ENCODE measurements around the gene LCP1.

DNA sequence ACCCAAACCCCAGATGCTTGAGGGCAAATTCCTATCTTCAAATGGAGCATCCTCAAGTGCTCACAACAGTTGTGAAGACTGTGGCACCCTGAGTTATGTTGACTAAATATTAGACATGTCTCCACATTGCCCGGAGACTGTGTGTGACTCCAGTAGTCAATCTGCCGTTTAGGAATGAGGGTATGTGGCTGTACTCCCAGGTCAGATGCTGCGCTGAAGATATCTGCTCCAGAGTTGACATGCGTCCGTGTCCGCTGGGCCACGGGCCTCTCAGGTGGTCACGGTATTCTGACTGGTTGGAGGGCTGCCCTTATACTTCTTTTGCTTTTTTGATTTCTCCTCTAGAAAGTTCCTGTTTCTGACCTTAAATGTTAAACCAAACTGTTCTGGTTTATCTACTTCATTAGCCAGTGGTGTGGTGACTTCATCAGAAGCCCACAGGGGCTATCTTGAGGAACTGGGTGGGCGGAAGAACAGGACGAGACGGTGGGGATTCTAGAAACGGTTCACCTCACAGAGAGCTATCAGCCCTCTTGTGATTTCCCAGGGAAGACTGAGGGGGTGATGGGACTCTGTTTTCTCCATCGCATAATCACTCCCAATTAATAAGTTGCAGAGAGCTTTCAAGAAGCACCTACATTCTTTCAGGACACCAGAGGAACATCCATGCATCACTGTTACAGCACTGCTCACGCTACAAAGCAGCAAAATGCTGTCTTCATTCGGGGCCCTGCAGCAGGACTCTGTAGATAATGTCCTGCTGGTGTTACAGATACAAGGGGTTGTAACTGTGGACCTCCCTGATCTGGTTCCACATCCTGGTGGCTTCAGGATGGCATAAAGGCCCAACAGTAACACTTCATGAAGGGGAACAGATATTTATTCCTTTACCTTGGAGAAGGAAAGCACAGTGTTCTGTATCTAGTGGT, 1.3 kb upstream of the LCP1 start:
- no peak for TF ChIP-seq EZH2 (IDR thresholded peaks at IDR 0.05; ENCODE audit: borderline replicate concordance, low read length)
- TF ChIP-seq, protein P1, sequence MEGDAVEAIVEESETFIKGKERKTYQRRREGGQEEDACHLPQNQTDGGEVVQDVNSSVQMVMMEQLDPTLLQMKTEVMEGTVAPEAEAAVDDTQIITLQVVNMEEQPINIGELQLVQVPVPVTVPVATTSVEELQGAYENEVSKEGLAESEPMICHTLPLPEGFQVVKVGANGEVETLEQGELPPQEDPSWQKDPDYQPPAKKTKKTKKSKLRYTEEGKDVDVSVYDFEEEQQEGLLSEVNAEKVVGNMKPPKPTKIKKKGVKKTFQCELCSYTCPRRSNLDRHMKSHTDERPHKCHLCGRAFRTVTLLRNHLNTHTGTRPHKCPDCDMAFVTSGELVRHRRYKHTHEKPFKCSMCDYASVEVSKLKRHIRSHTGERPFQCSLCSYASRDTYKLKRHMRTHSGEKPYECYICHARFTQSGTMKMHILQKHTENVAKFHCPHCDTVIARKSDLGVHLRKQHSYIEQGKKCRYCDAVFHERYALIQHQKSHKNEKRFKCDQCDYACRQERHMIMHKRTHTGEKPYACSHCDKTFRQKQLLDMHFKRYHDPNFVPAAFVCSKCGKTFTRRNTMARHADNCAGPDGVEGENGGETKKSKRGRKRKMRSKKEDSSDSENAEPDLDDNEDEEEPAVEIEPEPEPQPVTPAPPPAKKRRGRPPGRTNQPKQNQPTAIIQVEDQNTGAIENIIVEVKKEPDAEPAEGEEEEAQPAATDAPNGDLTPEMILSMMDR (IDR thresholded peaks at IDR 0.05; ENCODE audit: low read length): no peak
